Umbilical cord (tissue), 2 donors: ENCODE results near the gene BMPER. TPM values are rescaled to one million over a fixed set of nuclear protein-coding genes. Genes with fewer than 3 reads are reported as not detected.
A peak's percentile ranks its signal among the peaks of the same experiment; 100 is the strongest.

Experiments used
- DNase-seq: peaks from one replicate; pipeline ENCODE4 v3.0.0-alpha.2; 2015; ENCODE audit warnings: low spot score
- total RNA-seq: library from RNA; depleted of rRNA; stranded (reverse); fragments of >200 nt; gene quantifications from one replicate; pipeline ENCODE4 v1.2.3, GENCODE V29; 2014; ENCODE audit warnings: low replicate concordance; ENCODE audit not compliant: insufficient read depth

Gene BMPER
- total RNA-seq, 1 donor from 2014 or later: 83.3 TPM

DNA sequence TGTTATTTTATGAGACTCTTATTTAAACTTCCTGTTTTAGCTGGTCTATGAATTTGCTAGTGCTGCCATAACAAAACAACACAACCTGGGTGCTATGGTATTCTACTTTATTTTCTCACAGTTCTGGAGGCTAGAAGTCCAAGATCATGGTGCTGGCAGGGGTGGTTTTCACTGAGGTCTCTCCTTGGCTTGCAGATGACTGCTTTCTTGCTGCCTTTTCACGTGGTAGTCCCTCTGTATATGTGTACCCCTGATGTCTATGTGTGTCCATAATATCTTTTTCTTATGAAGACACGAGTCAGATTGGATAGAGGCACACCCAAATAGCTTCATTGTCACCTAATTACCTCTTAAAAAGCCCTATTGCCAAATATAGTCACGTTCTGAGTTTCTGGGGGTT is 270.5 kb downstream of the BMPER start:
- no peak for DNase-seq

DNA sequence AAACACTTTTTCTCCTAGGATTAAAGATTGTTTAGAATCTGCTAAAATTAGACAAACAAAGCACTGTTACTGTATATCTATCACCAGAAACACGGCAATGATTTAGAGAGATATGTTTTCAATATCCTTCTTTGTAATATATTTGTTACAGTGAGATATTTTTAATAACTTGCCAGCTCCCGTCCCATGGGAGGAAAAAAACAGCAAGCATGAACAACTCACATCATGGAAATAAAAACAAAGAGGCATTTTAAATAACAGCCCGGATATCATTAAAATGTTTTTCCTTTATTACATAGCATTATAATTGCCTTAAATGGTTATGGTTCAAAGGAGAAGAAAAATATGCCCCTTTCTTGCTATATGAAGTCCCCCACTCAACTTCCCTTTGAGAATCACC is 272.1 kb downstream of the BMPER start:
- DNase-seq: no peak

GRCh38 chr7:34181271-34181958 is 276.1 kb downstream of the BMPER start:
- no peak for DNase-seq

- DNase-seq: peak; percentile 19
Observed at GRCh38 chr7:34184466-34184865, 279.1 kb downstream of the BMPER start.

DNA sequence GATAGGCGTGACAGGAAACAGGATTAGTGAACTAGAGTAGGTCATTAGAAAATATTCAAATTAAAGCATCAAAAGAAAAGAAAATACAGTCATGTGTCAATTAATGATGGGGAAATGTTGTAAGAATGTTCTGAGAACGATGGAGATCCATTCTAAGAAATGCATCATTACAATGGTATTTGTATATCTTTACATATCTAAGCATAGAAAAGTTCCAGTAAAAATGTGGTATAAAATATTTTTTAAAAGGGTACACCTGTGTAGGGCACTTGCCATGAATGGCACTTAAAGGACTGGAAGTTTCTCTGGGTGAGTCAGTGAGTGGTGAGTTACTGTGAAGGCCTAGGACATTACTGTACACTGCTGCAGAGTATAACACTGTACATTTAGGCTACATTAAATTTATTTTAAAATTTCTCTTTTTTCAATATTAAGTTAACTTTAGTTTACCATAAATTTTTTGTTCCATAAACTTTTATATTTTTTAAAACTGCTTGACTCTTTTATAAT is 282.5 kb downstream of the BMPER start:
- DNase-seq: no peak

DNA sequence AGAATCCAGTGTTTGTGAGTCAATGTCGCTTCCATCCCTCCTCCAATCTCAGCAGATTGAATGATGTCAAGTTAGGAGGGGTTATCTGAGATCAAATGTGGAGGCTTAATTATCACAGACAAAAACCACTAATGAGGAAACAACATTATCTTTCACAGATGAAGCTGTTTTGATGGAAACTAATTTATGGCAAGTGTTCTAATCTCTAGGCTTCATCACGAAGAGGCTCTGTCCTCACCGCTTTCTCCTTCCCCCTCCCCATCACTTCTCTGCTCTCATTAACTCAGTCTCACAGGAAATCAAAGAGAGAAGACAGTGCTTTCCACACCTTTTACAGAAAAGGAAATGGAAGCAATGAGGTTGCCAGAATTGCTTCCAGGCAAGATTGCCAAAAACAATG is 283.7 kb downstream of the BMPER start:
- no peak for DNase-seq

DNA sequence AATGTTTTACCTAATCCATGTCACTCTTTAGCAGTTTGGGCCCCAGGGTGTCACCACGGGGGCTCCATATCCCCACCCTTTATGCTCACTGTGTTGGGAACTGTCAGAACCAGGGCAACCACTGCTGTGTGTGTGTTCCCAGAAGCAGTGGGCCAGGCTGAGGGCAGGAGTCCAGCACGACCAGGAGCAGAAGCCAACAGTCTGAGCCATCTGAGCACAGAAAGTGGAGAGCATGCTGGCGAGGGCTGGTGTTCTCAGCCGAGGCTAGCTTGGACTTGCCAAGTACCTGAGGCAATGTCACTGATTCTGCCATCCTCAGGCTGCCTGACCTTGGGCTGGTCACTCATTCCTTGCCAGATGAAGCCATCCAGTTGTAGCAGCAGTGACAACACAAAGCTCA is 285.0 kb downstream of the BMPER start:
- no peak for DNase-seq

DNA sequence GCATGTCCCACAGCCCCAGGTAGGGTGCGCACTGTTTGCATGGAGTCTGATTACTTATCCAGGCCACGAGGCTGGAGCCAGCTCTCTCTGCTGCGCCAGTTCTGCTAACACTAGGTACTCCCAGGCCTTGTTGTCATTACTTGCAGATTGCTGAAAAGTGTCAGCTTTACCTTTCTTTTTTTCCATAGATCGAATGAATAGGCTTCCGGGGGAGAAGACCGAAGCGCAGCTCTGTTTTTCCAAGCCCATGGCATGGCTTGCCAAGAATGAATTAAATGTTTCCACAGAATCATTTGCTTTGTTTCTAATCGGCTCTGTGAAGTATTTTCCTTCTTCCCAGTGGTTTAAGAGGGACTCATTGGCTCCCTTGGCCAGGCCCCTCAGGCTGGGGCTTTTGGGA is 285.8 kb downstream of the BMPER start:
- no peak for DNase-seq

DNA sequence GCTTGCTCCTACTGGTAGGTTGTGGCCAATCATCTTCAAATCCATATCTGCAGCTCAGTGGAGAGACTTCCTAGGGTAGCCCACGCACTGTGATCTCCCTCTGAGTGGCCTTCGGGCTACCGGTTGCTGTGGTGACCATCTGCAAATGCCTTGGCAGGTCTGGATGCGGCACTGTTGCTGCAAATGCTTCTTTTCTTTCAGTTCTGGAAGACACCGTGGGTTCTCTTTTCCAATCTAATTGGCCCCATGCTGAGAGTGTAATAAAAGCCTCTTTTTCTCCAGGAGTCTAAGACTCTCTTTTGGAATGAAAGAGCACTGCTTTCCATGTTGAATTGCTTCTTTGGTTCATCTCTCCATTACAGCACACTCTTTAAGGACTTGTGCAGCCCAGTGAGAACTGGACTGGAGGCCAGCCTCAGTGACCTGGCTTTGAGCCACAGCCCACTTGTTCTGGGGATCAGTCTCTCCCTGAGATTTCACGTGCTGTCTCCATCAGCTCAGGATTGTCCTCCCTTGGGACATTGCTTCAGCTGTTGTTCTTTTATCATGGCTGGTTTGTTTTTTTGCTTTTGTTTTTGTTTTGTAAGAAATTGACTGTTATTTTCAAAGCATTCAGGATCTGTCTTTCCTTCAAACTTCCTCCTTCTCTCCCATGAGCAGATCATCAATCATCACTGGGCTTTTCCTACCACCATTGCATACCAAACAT is 286.6 kb downstream of the BMPER start:
- no peak for DNase-seq

DNA sequence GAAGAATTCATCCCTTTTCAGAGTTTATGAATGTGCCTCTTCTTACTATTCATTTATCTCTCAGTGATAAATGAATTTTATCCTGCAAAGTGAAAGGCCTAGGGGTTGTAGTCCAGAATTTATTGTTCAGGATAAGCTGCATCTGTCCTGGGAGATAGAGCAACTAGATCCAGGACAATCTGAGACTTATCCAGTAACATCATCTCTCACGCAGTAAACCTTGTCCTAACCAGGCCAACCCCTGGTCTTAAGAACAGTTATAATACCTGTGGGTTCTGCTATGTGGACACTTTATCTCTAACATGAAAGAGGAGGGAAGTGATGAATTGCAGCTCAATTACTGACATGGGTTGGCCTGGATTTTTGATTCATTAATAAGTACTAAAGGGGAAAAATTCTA is 287.6 kb downstream of the BMPER start:
- DNase-seq: peak; percentile 89

DNA sequence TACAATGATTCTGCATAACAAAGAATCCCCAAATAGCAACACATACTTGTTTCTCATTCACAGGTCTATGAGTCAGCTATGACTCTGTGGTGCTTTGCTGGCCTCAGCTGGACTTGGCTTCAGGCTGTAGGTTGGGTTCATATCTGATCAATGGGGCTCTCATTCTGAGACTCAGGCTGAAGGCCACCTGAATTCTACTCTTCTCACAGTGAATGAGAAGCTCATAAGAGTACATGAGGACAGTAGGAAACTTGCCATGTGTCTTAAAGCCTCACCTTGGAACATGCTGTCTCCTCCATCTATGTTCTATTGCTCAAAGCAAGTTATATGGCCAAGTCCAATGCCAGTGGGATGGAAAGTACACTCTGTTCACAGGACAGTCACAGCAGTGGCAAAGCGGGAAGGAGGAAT is 292.9 kb downstream of the BMPER start:
- no peak for DNase-seq
